Measurements from ENCODE around the gene OTUB2.

Gene OTUB2

DNA sequence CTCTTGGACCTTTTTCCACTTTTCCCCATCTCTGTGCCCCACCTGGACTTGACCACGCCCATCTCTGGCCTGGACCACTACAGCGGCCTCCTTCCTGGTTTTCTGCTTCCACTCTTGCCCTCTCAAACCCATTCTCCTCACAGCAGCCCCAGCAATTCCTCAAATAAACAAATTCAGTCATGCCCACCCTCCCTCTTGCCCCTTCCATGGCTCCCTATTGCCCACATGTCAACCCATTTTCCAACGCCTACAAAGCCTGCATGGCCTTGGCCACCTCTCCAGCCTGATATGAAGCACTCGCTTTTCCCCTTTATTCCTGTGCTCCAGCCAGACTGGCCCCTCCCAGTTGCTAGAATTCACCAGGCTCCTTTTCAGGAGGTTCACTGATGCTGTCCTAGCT is 5.9 kb upstream of the OTUB2 start:
- DNase-seq (ENCODE audit: low spot score) (no peak), FAIRE-seq (no peak)

- DNase-seq (ENCODE audit: low spot score) (no peak), FAIRE-seq (no peak)
Observed at GRCh38 chr14:94021001-94021400, 5.1 kb upstream of the OTUB2 start.

DNA sequence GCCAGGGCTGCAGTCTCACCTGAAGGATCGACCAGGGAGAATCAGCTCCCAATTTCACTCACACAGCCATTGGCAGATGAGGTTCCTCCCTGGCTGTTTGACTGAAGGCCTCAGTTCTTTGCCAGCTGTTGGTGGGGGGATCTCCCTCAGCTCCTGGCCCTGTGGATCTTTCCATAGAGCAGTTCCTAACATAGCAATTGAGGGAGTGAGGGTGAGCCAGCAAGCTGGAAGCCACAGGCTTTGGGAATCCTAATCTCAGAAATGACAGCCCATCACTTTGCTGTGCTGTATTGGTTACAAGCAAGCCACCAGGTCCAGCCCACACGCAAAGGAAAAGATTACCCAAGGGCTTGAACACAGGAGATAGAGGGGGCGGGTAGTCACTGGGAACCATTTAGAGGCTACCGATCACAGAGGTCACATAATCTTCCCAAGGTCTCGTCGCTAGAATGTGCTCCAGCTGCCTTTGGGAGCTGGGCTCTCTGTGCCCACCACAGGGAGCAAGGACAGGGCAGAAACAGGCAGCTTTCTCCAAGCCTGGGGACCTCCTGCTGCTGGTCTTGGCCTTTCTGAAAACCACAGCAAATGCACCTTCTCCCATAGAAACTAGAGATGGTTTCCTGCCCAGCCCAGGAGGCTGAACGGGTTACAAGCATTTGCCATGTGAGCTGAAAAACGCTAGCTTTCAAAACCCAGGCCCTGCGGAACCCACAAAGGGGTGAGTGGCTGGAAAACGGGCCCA is 4.6 kb upstream of the OTUB2 start:
- no peak for DNase-seq (ENCODE audit: low spot score)
- FAIRE-seq: no peak

GRCh38 chr14:94022532-94023411 is 3.4 kb upstream of the OTUB2 start:
- no peak for FAIRE-seq
- no peak for DNase-seq (ENCODE audit: low spot score)

DNA sequence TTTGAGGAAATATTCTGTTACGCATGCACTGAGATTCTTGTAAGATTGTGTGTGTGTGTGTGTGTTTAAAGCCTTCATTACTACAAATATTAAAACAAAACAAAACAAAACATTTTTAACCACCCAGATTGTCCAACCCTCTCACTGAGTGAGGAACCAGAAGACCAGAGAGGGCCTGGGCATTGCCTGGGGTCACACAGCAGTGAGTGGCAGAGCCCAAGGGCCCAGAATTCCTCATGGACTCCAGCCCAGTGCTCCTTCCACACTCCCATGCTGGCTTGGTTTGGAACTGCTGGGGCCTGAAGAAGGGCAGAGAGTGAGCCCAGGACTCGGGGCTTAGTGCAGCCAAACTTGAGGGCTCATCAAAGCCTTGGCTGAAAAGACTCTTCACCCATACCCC is 1.6 kb upstream of the OTUB2 start:
- no peak for FAIRE-seq
- DNase-seq (ENCODE audit: low spot score): no peak

- FAIRE-seq: no peak
- no peak for DNase-seq (ENCODE audit: low spot score)
Observed at GRCh38 chr14:94025720-94026119, 420 bp upstream of the OTUB2 start.

- no peak for FAIRE-seq
Observed at GRCh38 chr14:94026889-94027469, 839 bp downstream of the OTUB2 start.

DNA sequence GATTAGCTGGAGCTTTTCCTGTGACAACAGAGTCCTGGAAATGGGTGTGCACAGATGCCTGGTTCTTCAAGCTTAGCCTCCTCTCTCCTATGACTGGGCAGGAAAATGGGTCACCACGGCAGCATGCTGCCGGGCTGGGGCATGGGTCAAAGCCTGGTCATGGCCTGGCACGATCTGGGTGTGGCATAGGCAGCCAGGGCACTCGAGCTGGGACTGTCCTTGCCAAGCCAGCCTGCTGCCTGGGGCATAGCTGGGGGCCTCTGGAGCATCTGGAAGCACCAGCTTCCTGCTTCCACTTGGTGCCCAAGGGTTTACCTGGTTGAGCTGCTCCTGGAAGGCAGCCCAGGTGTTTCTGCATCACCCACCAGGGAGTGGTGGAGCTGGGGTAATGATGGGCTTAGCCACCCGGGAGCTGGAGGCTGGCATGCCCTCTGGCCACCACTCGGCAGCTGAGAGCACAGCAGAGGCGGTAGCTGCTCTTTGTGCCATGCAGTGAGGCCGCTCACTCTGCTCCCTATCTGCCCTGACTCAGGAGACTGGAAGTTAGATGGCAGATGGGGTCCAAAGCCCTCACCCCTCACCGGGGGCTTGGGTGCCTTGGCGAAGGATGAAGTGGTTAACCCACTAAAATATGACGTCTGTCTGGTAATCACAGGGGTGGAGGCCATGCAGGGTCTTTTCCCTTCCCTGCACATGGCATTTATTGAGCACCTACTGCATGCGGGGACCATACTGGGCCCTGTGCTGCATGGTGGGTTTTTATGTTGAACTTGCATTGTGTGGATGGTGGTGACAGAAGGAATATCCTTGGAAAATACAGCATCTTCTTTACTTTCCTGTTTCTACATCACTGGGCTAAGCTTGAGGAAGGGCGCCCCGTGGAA is 1.7 kb downstream of the OTUB2 start:
- no peak for FAIRE-seq

More at GRCh38 chr14:94026889-94027469, 839 bp downstream of the OTUB2 start:
- no peak for DNase-seq (ENCODE audit: low spot score)

DNA sequence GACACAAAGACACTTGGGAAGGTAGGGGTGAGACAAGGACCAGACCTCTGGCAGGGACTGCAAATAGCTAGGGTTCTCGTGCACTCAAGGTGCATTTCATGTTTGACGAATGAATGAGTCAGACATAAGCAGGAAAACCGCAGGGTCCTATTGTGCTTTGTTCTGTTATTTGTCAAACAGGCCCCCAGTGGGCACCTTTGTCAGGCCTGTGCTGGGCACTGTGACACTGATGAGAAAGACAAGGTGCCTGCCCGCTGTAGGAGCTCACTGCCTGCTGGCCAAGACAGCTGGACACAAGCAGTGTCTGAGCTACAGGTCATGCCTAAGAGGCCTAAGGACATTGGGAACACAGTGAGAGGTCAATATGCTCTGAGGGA is 2.3 kb downstream of the OTUB2 start:
- FAIRE-seq (peak; percentile 70), DNase-seq (ENCODE audit: low spot score) (peak; percentile 78)

More for the DNA sequence above, 1.7 kb downstream of the OTUB2 start:
- no peak for DNase-seq (ENCODE audit: low spot score)

DNA sequence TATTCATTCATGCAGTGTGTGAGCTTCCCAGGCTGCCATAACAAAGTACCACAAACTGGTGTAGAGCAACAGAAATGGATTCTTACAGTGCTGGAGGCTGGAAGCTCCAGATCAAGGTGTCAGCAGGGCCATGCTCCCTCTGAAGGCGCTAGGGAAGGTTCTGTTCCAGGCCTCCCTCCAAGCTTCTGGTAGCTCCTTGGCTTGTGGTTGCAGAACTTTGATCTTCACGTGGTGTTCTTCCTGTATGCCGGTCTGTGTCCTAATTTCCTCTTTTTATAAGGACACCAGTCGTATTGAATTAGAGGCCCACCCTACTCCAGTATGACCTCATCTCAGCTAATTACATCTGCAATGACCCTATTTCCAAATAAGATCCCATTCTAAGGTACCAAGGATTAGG is 3.1 kb downstream of the OTUB2 start:
- DNase-seq (ENCODE audit: low spot score) (no peak), FAIRE-seq (no peak)

GRCh38 chr14:94029671-94030203 is 3.6 kb downstream of the OTUB2 start:
- FAIRE-seq (no peak), DNase-seq (ENCODE audit: low spot score) (no peak)

GRCh38 chr14:94030571-94030970 is 4.4 kb downstream of the OTUB2 start:
- no peak for DNase-seq (ENCODE audit: low spot score)
- FAIRE-seq: no peak

DNA sequence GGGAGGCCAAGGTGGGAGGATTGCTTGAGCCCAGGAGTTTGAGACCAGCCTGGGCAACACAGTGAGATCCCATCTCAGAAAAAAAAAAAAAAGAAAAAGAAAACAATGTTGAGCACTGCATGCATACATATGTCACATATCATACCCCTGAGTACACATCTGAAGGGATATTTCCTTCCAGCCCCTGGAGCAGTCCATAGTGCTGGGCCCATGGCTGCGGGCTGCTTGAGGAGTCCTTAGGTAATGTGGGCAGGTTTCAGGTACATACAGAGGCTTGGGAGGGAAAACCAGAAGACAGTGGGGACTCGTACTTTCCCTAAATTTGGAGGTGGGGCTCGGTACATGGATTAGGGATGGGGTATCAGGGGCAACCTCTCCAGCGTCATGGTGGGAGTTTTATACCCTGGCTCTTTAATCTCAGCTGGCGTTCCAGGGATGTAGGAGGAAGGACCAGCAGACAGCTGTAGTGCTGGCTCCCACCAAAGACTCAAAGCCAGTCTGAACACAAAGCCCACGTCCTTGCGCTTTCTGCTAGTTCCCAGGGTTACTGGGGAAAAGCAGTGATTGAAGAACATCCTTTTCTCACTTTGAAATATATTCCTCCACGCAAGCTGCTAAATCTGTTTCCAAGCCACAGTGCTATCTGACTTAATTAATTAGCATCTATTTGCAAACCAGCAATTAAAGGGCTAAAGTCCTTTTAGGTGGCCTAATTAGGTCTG is 5.2 kb downstream of the OTUB2 start:
- no peak for FAIRE-seq

GRCh38 chr14:94031883-94032279 is 5.7 kb downstream of the OTUB2 start:
- FAIRE-seq (no peak), DNase-seq (ENCODE audit: low spot score) (no peak)

More for the DNA sequence above, 5.2 kb downstream of the OTUB2 start:
- no peak for DNase-seq (ENCODE audit: low spot score)

DNA sequence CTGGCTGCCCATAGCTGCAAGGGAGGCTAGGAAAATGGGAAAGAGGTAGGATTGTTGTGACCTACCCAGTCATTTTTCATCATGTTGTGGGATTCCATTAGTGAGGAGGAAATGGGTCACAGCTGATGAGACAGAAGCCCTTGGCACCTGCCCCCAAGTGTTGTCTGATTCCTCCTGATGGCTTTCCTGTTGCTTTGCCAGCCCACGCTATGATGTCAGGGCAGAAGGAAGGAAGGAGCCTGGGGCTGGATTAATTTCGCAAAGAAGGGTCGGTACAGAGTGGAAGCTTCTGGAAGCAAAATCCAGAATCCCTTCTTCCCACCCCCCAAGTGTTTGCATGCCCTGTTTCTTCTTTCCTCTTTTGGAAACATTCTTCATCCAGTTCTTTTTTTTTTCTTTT is 8.7 kb downstream of the OTUB2 start:
- DNase-seq (ENCODE audit: low spot score): no peak
- no peak for FAIRE-seq

DNA sequence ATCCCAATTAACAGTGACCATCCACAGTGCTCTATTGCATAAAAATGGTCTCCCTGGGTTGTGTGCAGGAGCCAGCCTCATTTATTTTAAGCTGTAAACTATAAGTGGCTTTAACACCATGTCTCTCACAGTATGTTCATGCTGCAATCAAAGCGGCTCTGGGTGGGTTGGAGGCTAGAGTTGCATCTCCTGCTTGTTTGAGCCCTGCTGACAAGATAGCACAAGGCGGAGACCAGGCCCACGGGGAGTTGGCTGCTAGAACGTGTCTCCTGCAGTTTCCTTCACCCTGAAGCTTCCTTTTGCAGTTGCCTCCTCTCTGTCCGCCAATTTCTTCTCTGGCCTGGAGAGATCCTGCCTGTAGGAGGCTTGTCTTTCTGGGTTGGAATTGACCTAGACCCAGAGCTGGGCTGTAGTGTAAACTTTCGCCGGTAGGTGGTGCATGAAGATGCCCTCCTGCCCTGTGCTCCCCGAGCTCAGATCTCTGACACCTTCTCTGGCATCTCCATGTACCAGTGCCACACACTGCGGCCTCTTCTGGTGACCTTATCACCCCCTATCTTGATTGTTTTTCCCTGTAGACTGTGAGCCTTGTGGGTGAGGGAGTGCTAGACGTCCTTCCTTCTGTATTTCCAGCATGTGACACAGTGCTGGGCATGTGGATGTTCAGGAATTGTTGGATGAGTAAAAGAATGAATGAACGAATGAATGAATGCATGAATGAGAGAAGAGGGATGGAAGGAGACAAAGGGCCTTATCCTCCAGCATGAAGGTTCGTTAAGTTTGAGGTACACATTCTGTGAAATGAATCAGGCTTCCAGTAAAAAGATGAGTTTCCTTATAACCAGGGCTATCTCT is 10.4 kb downstream of the OTUB2 start:
- FAIRE-seq (no peak), DNase-seq (ENCODE audit: low spot score) (peak; percentile 56)

GRCh38 chr14:94037954-94038353 is 11.8 kb downstream of the OTUB2 start:
- DNase-seq (ENCODE audit: low spot score): no peak
- FAIRE-seq: no peak

DNA sequence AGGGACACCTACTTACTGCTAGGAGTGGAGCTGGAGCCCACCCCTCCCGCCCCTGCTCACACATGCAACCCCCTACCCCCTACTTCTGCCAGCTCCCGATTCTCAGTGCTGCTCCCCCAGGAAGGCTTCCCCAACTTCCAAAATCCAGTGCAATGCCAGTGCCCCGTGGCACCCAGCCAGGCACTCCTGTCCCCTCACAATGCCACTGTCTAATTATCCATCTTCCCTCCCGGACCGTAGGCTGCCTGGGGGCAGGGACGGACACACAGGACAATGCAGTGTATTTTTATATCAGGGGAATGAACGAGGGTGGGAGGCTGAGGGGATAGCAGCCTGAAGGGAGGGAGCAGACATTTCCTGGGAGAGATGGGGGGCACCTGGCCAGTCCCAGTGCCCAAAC is 12.4 kb downstream of the OTUB2 start:
- no peak for FAIRE-seq
- no peak for DNase-seq (ENCODE audit: low spot score)

GRCh38 chr14:94038921-94039629 is 12.9 kb downstream of the OTUB2 start:
- FAIRE-seq (no peak), DNase-seq (ENCODE audit: low spot score) (no peak)
